ENCODE results near the gene FRMD4A. TPM values are rescaled to one million over a fixed set of nuclear protein-coding genes. Genes with fewer than 3 reads are reported as not detected.
"Not testable (repeated sequence)": the region's sequence is repeated elsewhere in the genome, so short reads cannot be mapped to it uniquely, and the experiment has no call there.

Gene FRMD4A
- total RNA-seq, 1 donor from 2014 or later = 20.2 TPM

DNA sequence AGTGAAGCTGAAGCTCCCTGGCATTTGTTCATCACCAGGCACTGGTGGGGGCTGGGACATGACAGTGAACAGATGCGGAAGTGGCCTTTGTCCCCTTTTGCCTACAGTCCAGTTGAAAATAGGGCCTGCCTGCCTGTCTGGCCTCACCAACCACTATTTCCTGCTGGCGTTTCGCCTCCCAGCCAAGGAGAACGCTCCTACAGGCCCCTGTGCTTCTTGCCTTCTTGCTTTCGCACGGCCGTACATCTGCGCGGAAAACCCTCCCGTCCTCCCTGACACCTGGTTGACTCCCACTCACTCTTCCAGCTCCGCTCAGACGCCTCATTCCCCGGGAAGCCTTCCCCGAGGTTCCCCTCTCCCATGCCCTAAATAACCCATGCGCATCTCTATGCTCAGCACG lies 426.7 kb downstream of the FRMD4A start:
- H3K9me3 Mint-ChIP-seq = peaks cover 2% of the 10 kb centered on the region
- no peaks in the 10 kb centered on the region for H3K9me3 ChIP-seq (ENCODE audit: low read depth)
- peak overlapping the region; percentile 75 for H2AFZ ChIP-seq (replicated peaks)
- DNase-seq (ENCODE audit: low spot score) = no peak
- H3K4me2 ChIP-seq = no peak overlapping the region
- no peaks in the 10 kb centered on the region for H3K36me3 ChIP-seq
- no peak overlapping the region for H3K27ac ChIP-seq
- no peaks in the 10 kb centered on the region for H3F3A ChIP-seq (ENCODE audit: low read depth)
- no peaks in the 10 kb centered on the region for H3K27me3 Mint-ChIP-seq (ENCODE audit: insufficient read depth, low read depth)
- no peaks in the 10 kb centered on the region for H3K27me3 ChIP-seq
- no peak overlapping the region for H3K4me3 ChIP-seq
- TF ChIP-seq, protein P1, sequence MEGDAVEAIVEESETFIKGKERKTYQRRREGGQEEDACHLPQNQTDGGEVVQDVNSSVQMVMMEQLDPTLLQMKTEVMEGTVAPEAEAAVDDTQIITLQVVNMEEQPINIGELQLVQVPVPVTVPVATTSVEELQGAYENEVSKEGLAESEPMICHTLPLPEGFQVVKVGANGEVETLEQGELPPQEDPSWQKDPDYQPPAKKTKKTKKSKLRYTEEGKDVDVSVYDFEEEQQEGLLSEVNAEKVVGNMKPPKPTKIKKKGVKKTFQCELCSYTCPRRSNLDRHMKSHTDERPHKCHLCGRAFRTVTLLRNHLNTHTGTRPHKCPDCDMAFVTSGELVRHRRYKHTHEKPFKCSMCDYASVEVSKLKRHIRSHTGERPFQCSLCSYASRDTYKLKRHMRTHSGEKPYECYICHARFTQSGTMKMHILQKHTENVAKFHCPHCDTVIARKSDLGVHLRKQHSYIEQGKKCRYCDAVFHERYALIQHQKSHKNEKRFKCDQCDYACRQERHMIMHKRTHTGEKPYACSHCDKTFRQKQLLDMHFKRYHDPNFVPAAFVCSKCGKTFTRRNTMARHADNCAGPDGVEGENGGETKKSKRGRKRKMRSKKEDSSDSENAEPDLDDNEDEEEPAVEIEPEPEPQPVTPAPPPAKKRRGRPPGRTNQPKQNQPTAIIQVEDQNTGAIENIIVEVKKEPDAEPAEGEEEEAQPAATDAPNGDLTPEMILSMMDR (IDR thresholded peaks at IDR 0.05) = no peak
- TF ChIP-seq EZH2 (IDR thresholded peaks at IDR 0.05) = no peak
- no peak for TF ChIP-seq EZH2phosphoT487 (IDR thresholded peaks at IDR 0.05)
- H3K4me1 Mint-ChIP-seq = peaks cover 7% of the 10 kb centered on the region
- no peaks in the 10 kb centered on the region for H4K20me1 ChIP-seq (ENCODE audit: low read depth)
- H3K4me3 Mint-ChIP-seq = no peak overlapping the region
- H3K27ac Mint-ChIP-seq = peak overlapping the region; percentile 4
- no peaks in the 10 kb centered on the region for H3K79me2 ChIP-seq (ENCODE audit: low read depth)
- peaks cover 2% of the 10 kb centered on the region for H3K36me3 Mint-ChIP-seq
- H3K4me1 ChIP-seq = peaks cover 5% of the 10 kb centered on the region
- H3K9ac ChIP-seq = no peak overlapping the region

DNA sequence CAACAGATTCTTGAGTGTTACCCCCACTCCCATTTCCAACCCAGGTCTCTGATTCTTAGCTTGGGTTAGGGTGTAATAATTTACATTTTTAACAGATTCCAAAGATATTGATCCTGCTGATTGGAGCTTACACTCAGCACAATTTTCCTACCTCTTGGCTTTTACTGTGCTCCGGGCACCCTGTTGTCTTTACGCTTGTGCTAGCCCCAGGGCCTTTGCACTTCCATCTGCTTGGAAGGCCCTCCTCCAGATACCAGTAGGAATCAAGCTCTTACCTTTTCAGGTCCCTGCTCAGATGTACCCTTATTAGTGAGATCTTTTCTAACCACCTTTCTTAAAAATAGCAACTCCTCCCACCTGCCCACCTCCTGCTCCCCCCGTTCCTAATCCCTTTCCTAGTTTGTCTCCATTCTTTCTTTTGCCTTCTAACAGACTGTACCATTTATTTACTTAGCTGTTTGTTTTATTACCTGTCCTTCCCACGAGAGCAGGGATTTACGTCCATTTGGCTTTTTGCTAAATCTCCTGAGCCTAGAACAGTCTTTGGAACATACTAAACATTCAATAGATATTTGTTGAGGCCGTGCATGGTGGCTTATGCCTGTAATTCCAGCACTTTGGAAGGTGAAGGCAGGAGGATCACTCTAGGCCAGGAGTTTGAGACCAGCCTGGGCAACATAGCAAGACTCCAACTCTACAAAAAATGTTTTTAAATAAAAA lies 427.7 kb downstream of the FRMD4A start:
- no peaks in the 10 kb centered on the region for H3K79me2 ChIP-seq (ENCODE audit: low read depth)
- TF ChIP-seq EZH2 (IDR thresholded peaks at IDR 0.05) = no peak
- TF ChIP-seq, protein P1 (IDR thresholded peaks at IDR 0.05) = no peak
- no peak for TF ChIP-seq EZH2phosphoT487 (IDR thresholded peaks at IDR 0.05)
- H3K4me1 ChIP-seq = peaks cover 5% of the 10 kb centered on the region
- peaks cover 7% of the 10 kb centered on the region for H3K4me1 Mint-ChIP-seq
- no peak overlapping the region for H2AFZ ChIP-seq (replicated peaks)
- H3K9me3 ChIP-seq (ENCODE audit: low read depth) = no peaks in the 10 kb centered on the region
- no peak overlapping the region for H3K27ac ChIP-seq
- H3K36me3 ChIP-seq = no peaks in the 10 kb centered on the region
- peaks cover 2% of the 10 kb centered on the region for H3K36me3 Mint-ChIP-seq
- H3K27ac Mint-ChIP-seq = no peak overlapping the region
- H3K4me2 ChIP-seq = no peak overlapping the region
- H3K4me3 Mint-ChIP-seq = no peak overlapping the region
- no peak overlapping the region for H3K9ac ChIP-seq
- no peaks in the 10 kb centered on the region for H3K27me3 Mint-ChIP-seq (ENCODE audit: insufficient read depth, low read depth)
- H3K27me3 ChIP-seq = no peaks in the 10 kb centered on the region
- no peak for DNase-seq (ENCODE audit: low spot score)
- H3K4me3 ChIP-seq = no peak overlapping the region
- no peaks in the 10 kb centered on the region for H4K20me1 ChIP-seq (ENCODE audit: low read depth)
- H3F3A ChIP-seq (ENCODE audit: low read depth) = no peaks in the 10 kb centered on the region
- H3K9me3 Mint-ChIP-seq = peaks cover 2% of the 10 kb centered on the region

DNA sequence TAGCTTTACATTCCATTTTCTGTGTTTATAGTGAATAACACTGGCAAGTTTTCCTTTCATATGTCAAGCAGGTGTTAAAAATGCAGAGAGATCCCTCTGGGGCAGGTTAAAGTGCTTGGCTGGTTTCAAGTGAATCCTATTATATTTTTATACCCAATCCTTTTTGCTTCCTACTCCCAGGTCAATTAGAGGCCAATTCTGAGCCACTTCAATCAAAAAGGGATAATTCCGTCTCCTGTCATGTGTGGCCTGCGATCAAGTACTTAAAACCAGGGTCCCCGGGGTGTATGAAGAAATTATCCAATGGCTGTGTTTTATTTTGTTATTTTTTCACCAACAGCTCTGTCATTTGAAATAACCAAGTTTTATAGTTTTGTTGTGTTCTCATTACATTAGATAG lies 430.8 kb downstream of the FRMD4A start:
- TF ChIP-seq, protein P1 (IDR thresholded peaks at IDR 0.05) = no peak
- Histone ChIP-seq H3K4me1 (peaks cover 5% of the 10 kb centered on the region), H3F3A (ENCODE audit: low read depth) (peaks cover 5% of the 10 kb centered on the region), H3K36me3 (no peaks in the 10 kb centered on the region), H3K27ac (no peak overlapping the region), H3K4me2 (no peak overlapping the region), H3K79me2 (ENCODE audit: low read depth) (no peaks in the 10 kb centered on the region), H4K20me1 (ENCODE audit: low read depth) (no peaks in the 10 kb centered on the region), H3K9ac (no peak overlapping the region), H2AFZ (replicated peaks) (no peak overlapping the region), H3K27me3 (no peaks in the 10 kb centered on the region), H3K9me3 (ENCODE audit: low read depth) (no peaks in the 10 kb centered on the region), H3K4me3 (no peak overlapping the region)
- H3K4me3 Mint-ChIP-seq = no peak overlapping the region
- H3K27ac Mint-ChIP-seq = no peak overlapping the region
- H3K27me3 Mint-ChIP-seq (ENCODE audit: insufficient read depth, low read depth) = no peaks in the 10 kb centered on the region
- peaks cover 7% of the 10 kb centered on the region for H3K4me1 Mint-ChIP-seq
- DNase-seq (ENCODE audit: low spot score) = no peak
- peaks cover 2% of the 10 kb centered on the region for H3K9me3 Mint-ChIP-seq
- H3K36me3 Mint-ChIP-seq = peaks cover 2% of the 10 kb centered on the region

DNA sequence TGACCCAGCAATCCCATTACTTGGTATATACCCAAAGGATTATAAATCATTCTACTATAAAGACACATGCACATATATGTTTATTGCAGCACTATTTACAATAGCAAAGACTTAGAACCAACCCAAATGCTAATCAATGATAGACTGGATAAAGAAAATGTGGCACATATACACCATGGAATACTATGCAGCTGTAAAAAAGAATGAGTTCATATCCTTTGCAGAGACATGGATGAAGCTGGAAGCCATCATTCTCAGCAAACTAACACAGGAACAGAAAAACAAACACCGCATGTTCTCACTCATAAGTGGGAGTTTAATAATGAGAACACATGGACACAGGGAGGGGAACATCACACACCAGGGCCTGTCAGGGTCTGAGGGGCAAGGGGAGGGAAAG lies 434.6 kb downstream of the FRMD4A start:
- H3K4me1 ChIP-seq; H3K27ac ChIP-seq; H3K4me2 ChIP-seq; H3K27ac Mint-ChIP-seq; H3K9me3 Mint-ChIP-seq; DNase-seq (ENCODE audit: low spot score); H3K4me3 ChIP-seq; H3K36me3 Mint-ChIP-seq; H3K36me3 ChIP-seq; H3K9me3 ChIP-seq (ENCODE audit: low read depth); H2AFZ ChIP-seq (replicated peaks); H4K20me1 ChIP-seq (ENCODE audit: low read depth); H3K79me2 ChIP-seq (ENCODE audit: low read depth); H3K4me3 Mint-ChIP-seq; H3K9ac ChIP-seq; H3K27me3 Mint-ChIP-seq (ENCODE audit: insufficient read depth, low read depth); H3K27me3 ChIP-seq: not testable (repeated sequence)
- peaks cover 21% of the 10 kb centered on the region for H3K4me1 Mint-ChIP-seq
- H3F3A ChIP-seq (ENCODE audit: low read depth) = peaks cover 18% of the 10 kb centered on the region

Measured in neural progenitor cell (in vitro differentiated cells).